HepG2 (cell line): Measurements from ENCODE around the gene TBKBP1.

Source experiments
- BHLHE40 ChIP-seq: IDR thresholded peaks from 2 replicates; pipeline ENCODE4 v1.6.1; 2011; ENCODE audit warnings: low read length, improper control_type of control experiment
- CEBPB ChIP-seq: IDR thresholded peaks from 2 replicates; pipeline ENCODE4 v1.6.1; 2011; ENCODE audit warnings: low read depth, low read length, improper control_type of control experiment, borderline replicate concordance
- CTCF ChIP-seq: sonication (generic); formaldehyde crosslinking; IDR thresholded peaks from 2 replicates; pipeline ENCODE4 v1.5.0; 2020; ENCODE audit warnings: mild to moderate bottlenecking, missing genetic modification reagents, moderate library complexity
- EED ChIP-seq: sonication (generic); formaldehyde crosslinking; IDR thresholded peaks from 2 replicates; pipeline ENCODE4 v1.5.0; 2020; ENCODE audit warnings: mild to moderate bottlenecking, missing genetic modification reagents
- EZH2 ChIP-seq: conservative IDR thresholded peaks from 2 replicates; pipeline ENCODE4 v1.6.1; 2012; ENCODE audit warnings: mild to moderate bottlenecking, low read depth, low read length, moderate library complexity
- HCFC1 ChIP-seq: fragments of 150-350 bp; IDR thresholded peaks from 2 replicates; pipeline ENCODE4 v1.6.1; 2014; ENCODE audit warnings: low read depth, low read length
- MTF1 ChIP-seq: sonication (generic); formaldehyde crosslinking; IDR thresholded peaks from 2 replicates; pipeline ENCODE4 v1.5.0; 2020; ENCODE audit warnings: missing genetic modification reagents
- PHB2 ChIP-seq: fragments of 450-650 bp; IDR thresholded peaks from 2 replicates; pipeline ENCODE4 v1.6.1; 2018; ENCODE audit not compliant: partially characterized antibody
- THYN1 ChIP-seq: sonication (generic); formaldehyde crosslinking; IDR thresholded peaks from 2 replicates; pipeline ENCODE4 v1.8.1; 2023; ENCODE audit warnings: low read depth, mild to moderate bottlenecking, moderate library complexity, missing genetic modification reagents, borderline replicate concordance
- ZNF274 ChIP-seq: sonication (generic); formaldehyde crosslinking; IDR thresholded peaks from 2 replicates; pipeline ENCODE4 v1.5.1; 2020; ENCODE audit warnings: mild to moderate bottlenecking, missing genetic modification reagents
- ZNF530 ChIP-seq: sonication (generic); formaldehyde crosslinking; IDR thresholded peaks from 2 replicates; pipeline ENCODE4 v1.5.0; 2020; ENCODE audit warnings: low read depth, mild to moderate bottlenecking, missing genetic modification reagents
- ZNF570 ChIP-seq: sonication (generic); formaldehyde crosslinking; IDR thresholded peaks from 2 replicates; pipeline ENCODE4 v1.4.0; 2020; ENCODE audit warnings: mild to moderate bottlenecking, missing genetic modification reagents, borderline replicate concordance
- ZNF678 ChIP-seq: sonication (generic); formaldehyde crosslinking; IDR thresholded peaks from 2 replicates; pipeline ENCODE4 v1.4.0; 2020; ENCODE audit warnings: mild to moderate bottlenecking, missing genetic modification reagents

GRCh38 chr17:47693731-47694580, at the start of gene TBKBP1:
- TF ChIP-seq ZNF274 (CRISPR knock-in tag): no peak
- TF ChIP-seq EZH2: no peak
- no peak for TF ChIP-seq CEBPB
- TF ChIP-seq MTF1 (CRISPR knock-in tag): no peak
- TF ChIP-seq ZNF570 (CRISPR knock-in tag): no peak
- no peak for TF ChIP-seq CTCF
- no peak for TF ChIP-seq PHB2
- no peak for TF ChIP-seq ZNF530 (CRISPR knock-in tag)
- no peak for TF ChIP-seq ZNF678
- TF ChIP-seq THYN1 (CRISPR knock-in tag): no peak
- no peak for TF ChIP-seq BHLHE40
- no peak for TF ChIP-seq EED (CRISPR knock-in tag)
- no peak for TF ChIP-seq HCFC1
